H1 (cell line): ENCODE results near the gene BORCS6. TPM values are rescaled to one million over a fixed set of nuclear protein-coding genes. Genes with fewer than 3 reads are reported as not detected.

Experiments
- CTCF ChIA-PET: fragments of 300-600 bp; sonication (Branson Sonifier 250); formaldehyde crosslinking; loops from one replicate; lab custom pipeline; 2021; ENCODE audit not compliant: partially characterized antibody; lab: Charles Lee
- POLR2A ChIA-PET: fragments of 300-600 bp; sonication (Branson Sonifier 250); formaldehyde crosslinking; loops from one replicate; lab custom pipeline; 2021; ENCODE audit warnings: inconsistent platforms; ENCODE audit not compliant: partially characterized antibody; lab: Charles Lee
- DNase-seq, 2 experiments: peaks; one replicate each; pipeline versions ENCODE4 v3.0.0 to v3.0.0-alpha.2; 2010 to 2022; ENCODE audit warnings: low spot score in 2 of 2, low read depth in 1 of 2, mixed read lengths in 1 of 2
- FAIRE-seq: peaks from 2 replicates; lab custom pipeline; 2011; peaks lifted over from hg19 to GRCh38; lab: Jason Lieb, UNC
- H2AFZ ChIP-seq: 2 replicates; pipeline ENCODE4 v1.8.1; 2012; ENCODE audit warnings: low read length, inconsistent platforms
- H2AK5ac ChIP-seq: 2 replicates; pipeline ENCODE4 v1.6.1; 2013; ENCODE audit warnings: low read depth, low read length
- H2BK120ac ChIP-seq: replicated peaks from 2 replicates; pipeline ENCODE3; 2013; ENCODE audit warnings: low read depth, low read length, inconsistent platforms
- H2BK12ac ChIP-seq: 2 replicates; pipeline ENCODE4 v1.6.1; 2013; ENCODE audit warnings: low read depth, low read length
- H2BK15ac ChIP-seq: 2 replicates; pipeline ENCODE4 v1.6.1; 2013; ENCODE audit warnings: low read length
- H2BK20ac ChIP-seq: 2 replicates; pipeline ENCODE4 v1.6.1; 2013; ENCODE audit warnings: low read length
- H2BK5ac ChIP-seq: 2 replicates; pipeline ENCODE4 v1.6.1; 2013; ENCODE audit warnings: low read depth, low read length
- H3K14ac ChIP-seq: 2 replicates; pipeline ENCODE4 v1.6.1; 2013; ENCODE audit warnings: inconsistent platforms; ENCODE audit not compliant: insufficient read length
- H3K18ac ChIP-seq: 2 replicates; pipeline ENCODE4 v1.6.1; 2013; ENCODE audit warnings: low read length; ENCODE audit errors: extremely low read depth
- H3K23ac ChIP-seq: 2 replicates; pipeline ENCODE4 v1.6.1; 2013; ENCODE audit warnings: inconsistent platforms; ENCODE audit not compliant: insufficient read length
- H3K23me2 ChIP-seq: 2 replicates; pipeline ENCODE4 v1.6.1; 2013; ENCODE audit warnings: low read depth, low read length
- H3K27ac ChIP-seq: 2 replicates; pipeline ENCODE4 v1.6.1; 2011; ENCODE audit warnings: low read depth, low read length, inconsistent platforms
- H3K27me3 ChIP-seq, 4 experiments: replicated peaks in 1 of 4; 1 replicate in 1 of 4; 2 replicates in 3 of 4; pipeline versions ENCODE4 v1.6.1 to v1.8.1; 2011 to 2013; ENCODE audit warnings: low read length in 3 of 4, mild to moderate bottlenecking in 3 of 4, inconsistent platforms in 2 of 4, mixed read lengths in 2 of 4, moderate library complexity in 1 of 4; ENCODE audit not compliant: control insufficient read depth in 3 of 4, insufficient read depth in 3 of 4; ENCODE audit errors: extremely low read depth in 1 of 4
- H3K36me3 ChIP-seq, 4 experiments: 2 replicates each; pipeline versions ENCODE4 v1.6.1 to v1.8.1; 2011 to 2013; ENCODE audit warnings: mild to moderate bottlenecking in 4 of 4, low read length in 3 of 4, moderate library complexity in 2 of 4, control low read depth in 1 of 4, inconsistent platforms in 1 of 4; ENCODE audit not compliant: insufficient read depth in 4 of 4, control insufficient read depth in 2 of 4
- H3K4ac ChIP-seq: replicated peaks from 2 replicates; pipeline ENCODE3; 2013; ENCODE audit warnings: low read length, low read depth, mixed read lengths, inconsistent platforms; ENCODE audit not compliant: insufficient read length
- H3K4me1 ChIP-seq, 4 experiments: replicated peaks in 1 of 4; 1 replicate in 1 of 4; 2 replicates in 3 of 4; pipeline versions ENCODE4 v1.6.1 to v1.8.1; 2011 to 2013; ENCODE audit warnings: low read length in 3 of 4, inconsistent platforms in 2 of 4, mixed read lengths in 1 of 4; ENCODE audit not compliant: insufficient read depth in 4 of 4, control insufficient read depth in 3 of 4
- H3K4me2 ChIP-seq, 2 experiments: 2 replicates each; pipeline versions ENCODE4 v1.6.1 to v1.8.1; 2011 to 2013; ENCODE audit warnings: low read depth in 2 of 2, low read length in 2 of 2, control low read depth in 1 of 2, inconsistent platforms in 1 of 2, mild to moderate bottlenecking in 1 of 2; ENCODE audit not compliant: insufficient read depth in 1 of 2
- H3K4me3 ChIP-seq, 4 experiments: fragments of 200-600, 300-600 bp in 1 of 4; sonication (generic), shearing (Covaris generic), sonication (Bioruptor Twin) in 1 of 4; 2 replicates each; pipeline versions ENCODE4 v1.5.1 to v1.8.1; 2011 to 2016; ENCODE audit warnings: low read length in 4 of 4, low read depth in 3 of 4, control low read depth in 2 of 4, inconsistent platforms in 2 of 4, mild to moderate bottlenecking in 2 of 4, mixed read lengths in 1 of 4, moderate library complexity in 1 of 4; ENCODE audit not compliant: insufficient read depth in 2 of 4; ENCODE audit errors: extremely low read depth in 1 of 4
- H3K56ac ChIP-seq: replicated peaks from 2 replicates; pipeline ENCODE3; 2013; ENCODE audit warnings: low read depth, mild to moderate bottlenecking, mixed read lengths, low read length, inconsistent platforms; ENCODE audit not compliant: insufficient read length
- H3K79me1 ChIP-seq: 2 replicates; pipeline ENCODE4 v1.6.1; 2013; ENCODE audit warnings: low read depth, low read length, control low read depth
- H3K79me2 ChIP-seq, 2 experiments: 2 replicates each; pipeline versions ENCODE4 v1.6.1 to v1.8.1; 2012 to 2013; ENCODE audit warnings: low read length in 2 of 2, mild to moderate bottlenecking in 2 of 2, inconsistent platforms in 1 of 2; ENCODE audit not compliant: insufficient read depth in 2 of 2, control insufficient read depth in 1 of 2
- H3K9ac ChIP-seq, 4 experiments: replicated peaks in 1 of 4; 1 replicate in 1 of 4; 2 replicates in 3 of 4; pipeline versions ENCODE4 v1.6.1 to v1.8.1; 2011 to 2013; ENCODE audit warnings: low read depth in 3 of 4, low read length in 3 of 4, control low read depth in 2 of 4, mild to moderate bottlenecking in 2 of 4, moderate library complexity in 2 of 4, inconsistent platforms in 1 of 4; ENCODE audit errors: extremely low read depth in 1 of 4
- H3K9me3 ChIP-seq, 2 experiments: 2 replicates each; pipeline versions ENCODE4 v1.6.1 to v1.8.1; 2012 to 2013; ENCODE audit warnings: mild to moderate bottlenecking in 2 of 2, moderate library complexity in 2 of 2, control low read depth in 1 of 2, inconsistent platforms in 1 of 2, low read depth in 1 of 2, low read length in 1 of 2, mixed read lengths in 1 of 2; ENCODE audit not compliant: insufficient read depth in 2 of 2
- H4K20me1 ChIP-seq, 2 experiments: replicated peaks in 1 of 2; 2 replicates each; pipeline versions ENCODE3 to v1.8.1; 2011 to 2013; ENCODE audit warnings: inconsistent platforms in 2 of 2, low read length in 2 of 2, mild to moderate bottlenecking in 1 of 2; ENCODE audit not compliant: insufficient read depth in 2 of 2, control insufficient read depth in 1 of 2
- H4K5ac ChIP-seq: 2 replicates; pipeline ENCODE4 v1.6.1; 2013; ENCODE audit warnings: low read length, low read depth, mixed read lengths, inconsistent platforms; ENCODE audit not compliant: insufficient read length
- H4K8ac ChIP-seq: 2 replicates; pipeline ENCODE4 v1.8.0; 2013; ENCODE audit warnings: mild to moderate bottlenecking, moderate library complexity, low read length, inconsistent platforms; ENCODE audit not compliant: insufficient read depth; ENCODE audit errors: extremely low read depth
- H4K91ac ChIP-seq: replicated peaks from 2 replicates; pipeline ENCODE3; 2013; ENCODE audit warnings: low read length, mixed read lengths, inconsistent platforms; ENCODE audit not compliant: insufficient read length
- BRCA1 ChIP-seq: IDR thresholded peaks from 2 replicates; pipeline ENCODE4 v1.6.1; 2012; ENCODE audit warnings: low read depth, low read length, improper control_type of control experiment
- WGBS, 2 experiments: shearing (Covaris generic) in 1 of 2; methylation state at CpG; one replicate each; pipeline versions ENCODE4 v1.1.6 to v1.1.7; 2013 to 2015; ENCODE audit warnings: low lambda C conversion rate in 2 of 2, mixed read lengths in 2 of 2, inconsistent platforms in 1 of 2, low coverage in 1 of 2, missing lambda C conversion rate in 1 of 2; ENCODE audit not compliant: insufficient replicate concordance in 2 of 2, insufficient coverage in 1 of 2, insufficient read length in 1 of 2; ENCODE audit errors: extremely low coverage in 1 of 2, missing lambda C conversion rate in 1 of 2; 5-methylcytosine and 5-hydroxymethylcytosine counted together
- polyA plus RNA-seq, 7 experiments: library from polyadenylated mRNA; depleted of rRNA in 3 of 7; stranded (reverse) in 5 of 7; unstranded in 2 of 7; fragments of >200 nt in 5 of 7; fragments of 200-250 nt in 2 of 7; gene quantifications; 1 replicate in 5 of 7; 2 replicates in 1 of 7; 4 replicates in 1 of 7; pipeline versions ENCODE4 v1.2.1 to v1.2.3, GENCODE V29; 2011 to 2013; ENCODE audit warnings: missing spikeins in 2 of 7, mixed read lengths in 2 of 7
- total RNA-seq: library from RNA; stranded (reverse); fragmentation: NEBNext Ultra II Directional; extraction: Animal tissue kit (Norgen Biotek cat#: 25700); gene quantifications from 2 replicates; pipeline ENCODE4 v1.2.1, GENCODE V29; 2021

The BORCS6 gene
- total and polyA plus RNA-seq, 2 of the 8 experiments (the other 6 are each of a cell fraction or from before 2014, with no cell fraction given): 3.3 to 3.6 TPM

DNA sequence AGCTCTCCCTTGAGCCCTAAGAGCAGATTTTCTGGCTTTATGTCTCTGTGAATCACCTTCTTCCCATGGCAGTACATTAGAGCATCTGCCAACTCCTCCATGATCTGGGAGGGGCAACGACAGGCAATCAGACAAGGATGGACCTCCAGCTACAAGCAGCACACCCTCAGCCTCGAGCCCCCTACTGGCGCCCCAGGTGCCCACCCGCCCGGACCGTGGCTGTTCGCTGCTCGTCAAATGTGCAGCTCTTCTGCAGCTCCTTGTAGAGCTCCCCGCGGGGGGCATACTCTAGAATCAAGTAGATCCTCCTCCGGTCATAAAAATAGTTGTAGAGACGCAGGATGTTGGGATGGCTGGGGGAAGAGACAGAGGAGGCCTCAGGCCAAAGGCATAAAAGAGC lies 16.6 kb upstream of the BORCS6 start:
- H2AFZ ChIP-seq: no peak overlapping the region
- no peak overlapping the region for H4K8ac ChIP-seq
- H2BK5ac ChIP-seq: no peak overlapping the region
- H2BK15ac ChIP-seq: no peak overlapping the region
- POLR2A ChIA-PET: interaction anchor here (0.7 to 19.6 kb wide), 8 partner anchors 8 to 618 kb away, joined by 3 to 373 read pairs (median 4); partner anchors contain the start of gene BORCS6
- no peak overlapping the region for H3K4me2 ChIP-seq
- no peaks in the 10 kb centered on the region for H3K27me3 ChIP-seq
- H2BK12ac ChIP-seq: no peak overlapping the region
- no peak for DNase-seq
- H3K79me2 ChIP-seq: peaks cover 3 to 16% of the 10 kb centered on the region in 2 experiments
- peaks cover 16 to 42% (median 29%) of the 10 kb centered on the region in 4 experiments; a peak in 7 of 8 replicates for H3K36me3 ChIP-seq
- H3K18ac ChIP-seq: no peak overlapping the region
- FAIRE-seq: no peak
- H3K56ac ChIP-seq: no peak overlapping the region
- H3K4ac ChIP-seq: no peak overlapping the region
- H3K23ac ChIP-seq: no peak overlapping the region
- no peak overlapping the region for H3K14ac ChIP-seq
- peaks cover 0 to 4% (median under 1%) of the 10 kb centered on the region in 4 experiments; a peak in 2 of 7 replicates for H3K4me1 ChIP-seq
- peaks cover 4% of the 10 kb centered on the region for H3K23me2 ChIP-seq
- H4K20me1 ChIP-seq: peaks cover 5 to 6% of the 10 kb centered on the region in 2 experiments
- no peak overlapping the region for H3K9ac ChIP-seq
- no peak for TF ChIP-seq BRCA1
- TF ChIP-seq, all 59 proteins: peak for 0
- no peaks in the 10 kb centered on the region for H3K9me3 ChIP-seq
- no peak overlapping the region for H4K91ac ChIP-seq
- no peak overlapping the region for H4K5ac ChIP-seq
- CTCF ChIA-PET: interaction anchor here (0.9 to 1.8 kb wide), 5 partner anchors 8 to 19 kb away, joined by 3 to 4 read pairs (median 3); no protein-coding TSS in a partner anchor
- no peak overlapping the region for H2BK120ac ChIP-seq
- 96% methylated on average over 10 of the region's 12 CpGs; no CpG with 5 or more reads in 1 of the 2 experiments for WGBS, 2 experiments
- H2BK20ac ChIP-seq: no peak overlapping the region
- 0 out of 2 replicates have a peak, but pooled peaks cover 4% of the 10 kb centered on the region for H3K79me1 ChIP-seq
- no peak overlapping the region for H3K4me3 ChIP-seq
- no peak overlapping the region for H2AK5ac ChIP-seq
- H3K27ac ChIP-seq: no peak overlapping the region
